Uterus (tissue), 2 donors: ENCODE measurements around the gene GH1.

Source experiments
- POLR2A ChIP-seq, 2 donors: fragments of 450-650 bp; IDR thresholded peaks; one replicate each; pipeline ENCODE4 v1.6.1; 2016; ENCODE audit warnings: antibody characterized with exemption in 2 of 2, mild to moderate bottlenecking in 1 of 2, moderate library complexity in 1 of 2
- TF ChIP-seq, protein P1 (sequence below), 4 experiments: fragments of 200-600 bp in 2 of 4; fragments of 450-650 bp in 2 of 4; sonication (generic) in 2 of 4; IDR thresholded peaks; one replicate each; pipeline ENCODE4 v1.5.1; 2016 to 2019; ENCODE audit warnings: antibody characterized with exemption in 4 of 4, mild to moderate bottlenecking in 2 of 4, moderate library complexity in 1 of 4

DNA sequence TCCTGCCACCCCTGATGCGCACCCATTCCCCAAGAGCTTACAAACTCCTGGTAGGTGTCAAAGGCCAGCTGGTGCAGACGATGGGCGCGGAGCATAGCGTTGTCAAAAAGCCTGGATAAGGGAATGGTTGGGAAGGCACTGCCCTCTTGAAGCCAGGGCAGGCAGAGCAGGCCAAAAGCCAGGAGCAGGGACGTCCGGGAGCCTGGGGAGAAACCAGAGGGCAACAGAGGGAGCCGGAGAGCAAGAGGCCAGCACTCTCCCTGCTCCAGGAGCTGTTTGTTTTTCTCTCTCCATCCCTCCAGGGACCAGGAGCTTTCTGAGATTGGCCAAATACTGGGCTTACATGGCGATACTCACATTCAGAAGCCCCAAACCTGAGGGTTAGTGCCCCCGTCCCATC, 334 bp downstream of the GH1 start:
- TF ChIP-seq, protein P1, sequence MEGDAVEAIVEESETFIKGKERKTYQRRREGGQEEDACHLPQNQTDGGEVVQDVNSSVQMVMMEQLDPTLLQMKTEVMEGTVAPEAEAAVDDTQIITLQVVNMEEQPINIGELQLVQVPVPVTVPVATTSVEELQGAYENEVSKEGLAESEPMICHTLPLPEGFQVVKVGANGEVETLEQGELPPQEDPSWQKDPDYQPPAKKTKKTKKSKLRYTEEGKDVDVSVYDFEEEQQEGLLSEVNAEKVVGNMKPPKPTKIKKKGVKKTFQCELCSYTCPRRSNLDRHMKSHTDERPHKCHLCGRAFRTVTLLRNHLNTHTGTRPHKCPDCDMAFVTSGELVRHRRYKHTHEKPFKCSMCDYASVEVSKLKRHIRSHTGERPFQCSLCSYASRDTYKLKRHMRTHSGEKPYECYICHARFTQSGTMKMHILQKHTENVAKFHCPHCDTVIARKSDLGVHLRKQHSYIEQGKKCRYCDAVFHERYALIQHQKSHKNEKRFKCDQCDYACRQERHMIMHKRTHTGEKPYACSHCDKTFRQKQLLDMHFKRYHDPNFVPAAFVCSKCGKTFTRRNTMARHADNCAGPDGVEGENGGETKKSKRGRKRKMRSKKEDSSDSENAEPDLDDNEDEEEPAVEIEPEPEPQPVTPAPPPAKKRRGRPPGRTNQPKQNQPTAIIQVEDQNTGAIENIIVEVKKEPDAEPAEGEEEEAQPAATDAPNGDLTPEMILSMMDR (IDR thresholded peaks at IDR 0.05): no peak
- no peak for TF ChIP-seq POLR2A (IDR thresholded peaks at IDR 0.05)
